Hematopoietic multipotent progenitor cell (in vitro differentiated cells): ENCODE data around the gene TIPIN. TPM values are rescaled to one million over a fixed set of nuclear protein-coding genes. Genes with fewer than 3 reads are reported as not detected.
"Not testable (repeated sequence)": the region's sequence is repeated elsewhere in the genome, so short reads cannot be mapped to it uniquely, and the experiment has no call there.

ENCODE experiments used
- DNase-seq, 3 donors: peaks; one replicate each; pipeline ENCODE4 v3.0.0-alpha.2; 2011 to 2015; ENCODE audit warnings: low read depth in 2 of 3, low spot score in 2 of 3
- total RNA-seq: library from RNA; depleted of rRNA; stranded (reverse); fragments of >200 nt; gene quantifications from one replicate; pipeline ENCODE4 v1.2.3, GENCODE V29; 2012

The TIPIN gene, protein sequence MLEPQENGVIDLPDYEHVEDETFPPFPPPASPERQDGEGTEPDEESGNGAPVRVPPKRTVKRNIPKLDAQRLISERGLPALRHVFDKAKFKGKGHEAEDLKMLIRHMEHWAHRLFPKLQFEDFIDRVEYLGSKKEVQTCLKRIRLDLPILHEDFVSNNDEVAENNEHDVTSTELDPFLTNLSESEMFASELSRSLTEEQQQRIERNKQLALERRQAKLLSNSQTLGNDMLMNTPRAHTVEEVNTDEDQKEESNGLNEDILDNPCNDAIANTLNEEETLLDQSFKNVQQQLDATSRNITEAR
- 4.0 TPM for total RNA-seq

DNA sequence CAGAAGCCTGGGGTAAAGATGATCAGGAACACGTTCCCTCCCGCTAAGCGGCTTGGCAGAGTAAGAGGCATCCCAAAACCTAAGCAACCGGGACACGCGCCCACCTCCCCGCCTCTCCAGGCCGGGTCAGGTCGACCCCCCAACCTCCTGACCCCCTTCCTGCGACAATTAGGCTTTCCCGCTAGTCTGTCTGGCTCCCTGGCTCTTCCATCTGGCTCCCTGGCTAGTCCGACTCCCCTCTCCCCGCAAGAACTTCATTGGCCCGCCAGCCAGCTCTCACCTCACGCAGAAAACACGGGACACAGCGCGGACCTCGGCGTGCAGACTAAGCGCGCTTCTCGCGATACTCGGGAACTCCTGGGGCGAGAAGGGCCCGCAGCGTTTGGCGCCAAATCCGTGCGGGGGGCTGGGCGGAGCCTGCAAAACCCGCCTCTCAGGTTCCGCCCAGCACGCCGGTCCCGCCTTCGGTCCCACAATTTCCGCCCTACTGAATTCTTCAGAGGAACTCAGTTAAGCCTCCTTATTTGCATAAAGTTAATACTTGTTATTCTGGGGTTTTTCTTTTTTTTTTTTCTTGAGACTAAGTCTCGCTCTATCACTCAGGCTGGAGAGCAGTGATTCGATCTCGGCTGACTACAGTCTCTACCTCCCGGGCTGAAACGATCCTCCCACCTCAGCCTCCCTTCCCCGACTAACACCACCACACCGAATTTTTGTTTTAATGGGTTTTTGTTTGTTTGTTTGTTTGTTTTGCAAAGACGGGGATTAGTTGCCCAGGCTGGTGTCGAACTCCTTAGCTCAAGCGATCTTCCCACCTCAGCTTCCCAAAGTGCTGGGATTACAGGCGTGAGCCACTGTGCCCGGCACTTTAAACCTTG, at the start of gene TIPIN:
TSS of gene TIPIN (minus strand) at position 327 of the 878 bp plus-strand sequence. CDS start 3,738 bp downstream, outside the sequence.
- DNase-seq: peak; percentile 92 to 98 (median 98)

DNA sequence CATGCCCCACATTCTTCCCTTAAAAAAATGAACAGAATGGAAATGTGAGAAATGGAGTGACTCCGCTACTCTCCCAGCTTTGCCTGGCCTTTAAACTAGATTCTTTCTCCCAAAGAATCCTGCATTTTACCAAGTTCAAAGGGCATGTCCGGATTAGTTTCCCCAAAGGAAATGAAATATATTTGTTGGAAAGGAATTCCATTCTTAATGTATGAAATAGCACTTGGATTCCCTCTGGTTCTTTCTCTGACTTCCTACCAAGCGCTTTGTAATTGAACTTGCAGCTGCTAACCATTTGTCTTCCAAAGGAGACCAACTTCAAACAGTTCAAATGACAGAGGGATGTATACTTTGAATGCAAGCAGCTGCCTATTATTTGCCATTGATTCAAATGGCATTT, 49.1 kb upstream of the TIPIN start:
- no peak for DNase-seq

GRCh38 chr15:66405007-66405406, 48.5 kb upstream of the TIPIN start:
- DNase-seq: no peak

DNA sequence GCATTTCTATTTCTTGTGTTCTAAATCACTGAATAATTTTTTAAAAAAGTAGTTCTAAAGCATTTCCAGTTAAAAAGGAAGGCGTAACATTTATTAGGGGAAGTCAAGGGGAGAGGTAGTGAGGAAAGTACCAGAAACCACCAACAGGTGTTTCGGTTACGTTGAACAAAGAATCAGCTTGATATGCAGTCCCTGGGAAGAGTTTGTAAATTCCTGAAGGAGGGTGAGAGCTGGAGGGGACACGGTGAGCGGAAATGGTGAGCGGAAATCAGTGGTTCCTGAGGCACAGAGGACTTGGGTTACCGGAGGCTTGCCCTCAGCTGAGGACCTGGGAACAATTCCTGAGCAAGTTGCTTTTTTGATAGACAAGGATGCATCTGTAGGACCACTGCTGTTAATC, 48.0 kb upstream of the TIPIN start:
- peak in 1 of 3 donors; percentile 22 for DNase-seq

DNA sequence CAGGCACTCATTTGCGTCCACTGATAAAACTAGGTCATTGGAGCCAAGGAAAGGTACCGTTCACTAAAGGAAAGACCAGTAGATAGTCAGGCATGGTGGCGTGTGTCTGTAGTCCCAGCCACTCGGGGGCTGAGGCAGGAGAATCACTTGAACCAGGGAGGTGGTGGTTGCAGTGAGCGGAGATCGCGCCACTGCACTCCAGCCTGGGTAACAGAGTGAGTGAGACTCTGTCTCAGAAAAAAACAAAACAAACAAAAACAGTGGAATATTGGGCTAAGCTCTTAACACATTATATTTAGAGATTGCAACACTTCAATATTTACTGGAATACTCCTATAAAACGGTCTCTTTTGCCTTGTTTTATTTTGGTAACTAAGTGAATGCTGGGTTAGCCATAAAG, 47.6 kb upstream of the TIPIN start:
- DNase-seq: no peak

DNA sequence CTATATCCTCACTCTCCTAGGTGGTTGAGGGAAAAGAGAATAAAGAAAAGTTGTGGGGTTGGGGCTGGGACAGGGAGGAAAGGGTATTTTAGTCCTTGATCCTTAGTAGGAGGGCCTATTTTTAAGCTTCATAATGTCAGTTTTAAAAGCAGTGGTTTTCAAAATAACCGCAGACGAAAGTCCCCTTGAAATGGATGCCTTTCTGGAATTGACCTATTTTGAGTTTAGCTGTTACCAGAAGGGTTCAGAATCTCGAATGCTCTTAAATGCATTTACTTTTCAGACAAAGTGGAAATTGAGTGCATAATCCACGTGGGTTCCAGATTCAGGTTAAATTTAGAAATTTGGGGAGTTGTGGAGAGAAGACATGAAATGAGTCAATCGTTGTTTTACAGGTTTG, 46.8 kb upstream of the TIPIN start:
- no peak for DNase-seq

DNA sequence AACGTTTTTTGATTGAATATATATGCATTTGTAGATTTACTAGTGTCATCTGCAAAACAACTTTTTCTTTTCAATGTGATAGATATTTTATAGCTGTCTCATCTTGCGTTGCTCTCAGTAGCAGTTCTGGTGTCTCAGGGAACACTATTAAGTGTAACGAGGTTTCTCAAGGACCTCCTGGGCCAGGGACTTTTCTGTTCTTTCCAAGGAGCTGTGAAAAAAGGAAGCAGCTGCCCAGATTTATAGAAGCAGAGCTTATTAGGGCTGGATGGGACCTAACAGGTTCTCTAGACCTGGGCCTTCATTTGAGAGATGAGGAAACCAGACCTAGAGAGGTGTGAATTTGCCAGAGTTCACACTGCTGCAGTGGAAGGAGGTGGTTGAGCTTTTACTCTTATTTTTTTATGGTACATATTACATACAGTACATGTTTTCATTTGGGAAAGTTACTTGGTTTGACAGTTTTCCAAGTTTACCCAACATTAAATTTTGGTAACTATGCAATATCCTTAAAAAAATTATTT, 46.3 kb upstream of the TIPIN start:
- DNase-seq: no peak

DNA sequence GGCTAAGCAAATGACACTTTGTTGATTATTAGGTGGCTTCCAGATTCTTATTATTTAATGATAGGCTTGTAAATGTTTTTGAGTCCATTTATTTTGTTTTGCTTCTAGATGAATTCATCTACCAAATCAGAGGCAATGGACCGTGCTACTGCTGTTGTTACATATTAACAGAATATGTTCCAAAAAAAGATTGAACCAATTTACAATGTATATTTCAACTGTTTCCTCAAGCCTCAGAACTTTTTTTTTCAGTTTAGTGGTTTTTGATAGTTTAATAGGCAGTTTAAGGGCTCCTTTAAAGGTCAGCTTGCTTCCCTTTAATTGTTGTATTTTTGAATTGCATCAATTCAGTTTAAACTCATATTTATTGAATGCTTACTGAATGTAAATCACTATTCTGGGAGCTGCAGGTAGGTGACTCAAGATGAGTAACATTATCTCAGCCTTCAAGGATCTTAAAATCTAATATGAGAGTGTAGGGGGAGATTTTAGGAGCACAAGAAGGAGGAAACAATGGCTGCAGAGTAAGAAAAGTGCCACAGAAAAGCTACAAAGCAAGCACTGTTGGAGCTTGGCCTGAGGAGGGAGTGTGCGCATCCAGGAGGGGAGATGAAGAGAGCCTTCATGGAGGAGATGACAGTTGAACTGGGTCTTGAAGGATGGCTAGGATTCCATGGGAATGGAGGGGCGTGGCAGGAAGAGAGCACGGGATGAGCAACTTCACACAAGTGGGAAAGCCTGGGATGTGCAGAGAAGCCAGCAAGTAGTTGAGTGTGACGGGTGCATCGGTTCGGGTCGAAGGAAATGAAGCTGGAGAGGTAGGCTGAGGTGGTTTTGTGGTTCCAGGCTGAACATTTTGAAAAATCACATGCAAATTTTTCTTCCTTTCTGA, 44.9 kb upstream of the TIPIN start:
- DNase-seq: peak in 1 of 3 donors; percentile 21

DNA sequence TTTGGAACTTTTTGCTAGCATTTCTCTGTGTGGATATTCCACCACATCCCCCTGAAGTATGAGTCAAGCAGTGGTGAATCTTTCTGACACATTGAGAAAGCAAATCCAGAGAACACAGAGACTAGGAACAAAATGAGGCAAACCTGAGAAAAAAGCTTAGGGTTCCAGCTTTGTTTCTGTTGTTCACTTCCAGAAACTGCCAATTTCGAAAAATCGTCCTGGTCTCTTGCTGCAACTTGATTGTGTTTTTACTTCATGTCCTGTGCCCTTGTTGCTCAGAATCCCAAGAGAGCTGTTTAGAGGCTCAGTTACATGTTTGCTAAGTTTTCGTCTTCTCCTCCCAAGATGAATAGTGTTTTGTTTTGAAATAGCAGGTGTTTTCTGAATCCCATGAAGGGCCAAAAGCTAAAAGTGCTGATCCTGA, 43.9 kb upstream of the TIPIN start:
- no peak for DNase-seq

DNA sequence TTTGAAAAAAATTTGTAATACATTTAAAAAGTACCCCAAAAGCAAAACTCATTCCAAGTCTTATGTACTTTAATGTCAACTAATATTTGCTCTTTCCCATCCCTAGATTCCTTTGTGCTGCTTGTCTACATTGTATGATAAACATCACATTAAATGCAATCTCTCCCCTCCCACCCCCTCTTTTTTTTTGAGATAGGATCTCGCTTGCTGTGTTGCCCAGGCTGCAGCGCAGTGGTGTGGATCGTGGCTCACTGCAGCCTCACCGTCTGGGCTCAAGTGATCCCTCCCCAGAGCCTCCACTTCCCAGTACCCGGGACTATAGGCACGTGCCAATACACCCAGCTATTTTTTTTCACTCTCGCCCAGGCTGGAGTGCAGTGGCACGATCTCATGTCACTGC, 42.8 kb upstream of the TIPIN start:
- DNase-seq: no peak

DNA sequence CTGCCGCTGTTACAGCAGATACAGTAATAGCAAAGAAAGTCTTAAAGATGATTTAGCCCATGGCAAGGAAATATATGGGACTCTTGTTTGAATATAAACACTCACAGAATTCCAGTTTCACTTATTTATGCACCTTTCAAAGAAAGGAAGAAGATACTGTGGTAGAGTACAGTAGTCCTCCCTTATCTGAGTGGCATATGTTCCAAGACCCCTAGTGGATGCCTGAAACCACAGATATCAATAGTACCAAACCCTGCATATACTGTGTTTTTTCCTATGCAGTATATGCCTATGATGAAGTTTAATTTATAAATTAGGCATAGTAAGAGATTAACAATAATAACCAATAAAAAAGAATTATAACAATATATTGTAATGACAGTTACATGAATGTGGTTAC, 38.4 kb upstream of the TIPIN start:
- no peak for DNase-seq

DNA sequence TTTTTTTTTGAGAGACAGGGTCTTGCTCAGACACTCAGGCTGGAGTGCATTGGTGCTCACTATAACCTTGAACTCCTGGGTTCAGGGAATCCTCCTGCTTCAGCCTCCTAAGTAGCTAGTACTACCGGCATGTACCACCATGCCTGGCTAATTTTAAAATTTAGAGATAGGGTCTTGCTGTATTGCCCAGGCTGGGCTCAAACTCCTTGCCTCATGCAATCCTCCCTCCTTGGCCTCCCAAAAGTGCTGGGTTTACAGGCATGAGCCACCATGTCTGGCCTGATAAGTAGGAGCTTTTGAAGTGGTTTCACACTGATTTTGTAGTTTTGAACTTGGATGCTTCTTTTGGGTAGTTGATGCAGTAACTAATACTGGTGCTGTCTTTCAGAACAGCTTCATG, 38.0 kb upstream of the TIPIN start:
- no peak for DNase-seq

DNA sequence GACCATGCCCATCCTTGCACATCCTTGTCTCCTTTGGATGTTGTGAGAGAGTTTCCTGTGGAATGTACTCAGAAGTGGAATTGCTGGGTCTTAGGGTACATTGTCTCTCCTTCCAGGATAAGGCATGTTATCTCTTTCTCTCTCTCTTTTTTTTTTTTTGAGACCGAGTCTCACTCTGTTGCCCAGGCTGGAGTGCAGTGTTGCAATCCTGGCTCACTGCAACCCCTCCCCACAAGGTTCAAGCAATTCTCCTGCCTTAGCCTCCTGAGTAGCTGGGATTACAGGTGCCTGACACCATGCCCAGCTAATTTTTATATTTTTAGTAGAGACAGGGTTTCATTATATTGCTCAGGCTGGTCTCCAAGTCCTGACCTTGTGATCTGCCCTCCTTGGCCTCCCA, 36.6 kb upstream of the TIPIN start:
- DNase-seq: not testable (repeated sequence)

DNA sequence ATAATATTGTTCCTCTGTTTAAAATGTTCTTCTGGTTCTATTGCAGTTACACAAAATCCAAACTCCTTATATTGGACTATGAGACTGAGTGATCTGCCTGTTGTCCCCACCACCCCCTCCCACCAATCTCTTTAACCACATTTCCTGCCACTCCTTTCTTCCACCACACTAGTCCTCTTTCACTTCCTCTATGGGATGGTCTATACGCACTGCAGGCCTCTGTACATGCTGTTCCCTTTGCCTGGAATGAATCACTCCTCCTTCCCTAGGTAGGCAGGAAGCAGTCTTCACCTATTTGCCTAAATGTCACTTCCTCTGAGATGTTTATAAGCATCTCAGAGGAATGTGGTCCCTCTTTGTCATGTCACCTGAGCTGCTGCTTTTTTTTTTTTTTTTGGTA, 34.2 kb upstream of the TIPIN start:
- peak in 2 of 3 donors; percentile 45 to 49 for DNase-seq

GRCh38 chr15:66389859-66390381, 33.4 kb upstream of the TIPIN start:
- DNase-seq: no peak

GRCh38 chr15:66389098-66389858, 32.8 kb upstream of the TIPIN start:
- no peak for DNase-seq

DNA sequence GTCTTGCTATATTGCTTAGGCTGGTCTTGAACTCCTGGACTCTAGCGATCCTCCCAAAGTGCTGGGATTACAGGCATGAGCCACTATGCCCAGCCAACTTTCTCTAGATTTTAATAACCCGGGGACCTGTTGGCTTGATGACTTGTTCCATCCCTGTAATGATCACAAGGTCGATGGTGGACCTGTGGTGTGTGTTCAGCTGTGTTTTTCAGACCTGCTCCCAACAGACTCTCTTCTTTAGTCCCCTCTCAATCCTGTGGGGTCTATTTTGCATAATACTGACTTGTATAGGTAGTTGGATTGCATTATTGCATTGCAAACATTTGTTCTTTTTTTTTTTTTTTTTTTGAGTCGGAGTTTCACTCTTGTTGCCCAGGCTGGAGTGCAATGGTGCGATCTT, 32.1 kb upstream of the TIPIN start:
- DNase-seq: no peak

- no peak for DNase-seq
These were observed 31.5 kb upstream of the TIPIN start for GRCh38 chr15:66388043-66388363.

- peak; percentile 29 to 73 (median 66) for DNase-seq
These were observed 30.9 kb upstream of the TIPIN start for GRCh38 chr15:66387163-66388042.
